NCI-H524 (cell line): Measurements from ENCODE around the gene NHLRC4.

Experiments
- DNase-seq, 2 experiments: peaks; one replicate each; lab custom pipeline; 2025; lab: John Stamatoyannopoulos, UW

Gene NHLRC4

DNA sequence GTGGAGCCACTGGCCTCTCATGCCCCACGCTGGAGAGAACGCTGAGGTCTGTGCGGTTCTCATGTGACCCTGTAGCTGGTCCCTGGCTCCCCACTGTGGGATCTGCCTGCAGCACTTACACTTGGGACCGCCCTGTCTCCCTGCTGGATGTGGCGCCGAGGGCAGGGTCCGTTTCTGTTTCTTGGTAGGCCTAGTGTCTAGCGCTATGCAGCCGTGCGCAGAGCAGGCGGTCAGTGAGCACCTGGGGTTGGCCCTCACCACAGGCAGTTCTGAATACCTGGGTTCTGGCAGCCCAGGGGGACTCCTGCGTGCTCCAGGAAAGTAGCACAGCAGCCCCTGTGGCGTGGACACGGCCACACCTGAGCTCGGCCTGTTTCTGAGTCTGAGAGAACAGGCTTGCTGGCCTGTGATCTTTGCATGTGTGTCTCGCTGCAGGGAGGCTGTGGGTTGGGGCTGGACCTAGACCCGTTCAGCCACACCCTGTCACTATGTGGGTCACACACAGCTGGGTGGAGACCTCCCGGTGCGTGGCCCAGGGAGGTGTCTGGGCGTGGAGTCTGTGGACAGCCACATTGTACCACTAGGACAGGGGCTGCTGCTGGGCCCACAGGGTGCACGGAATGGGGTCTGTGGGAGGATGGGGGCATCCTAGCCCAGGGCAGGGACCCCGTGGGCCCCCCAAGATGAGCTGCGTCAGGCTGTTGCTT lies 36.5 kb upstream of the NHLRC4 start:
- no peak for DNase-seq

DNA sequence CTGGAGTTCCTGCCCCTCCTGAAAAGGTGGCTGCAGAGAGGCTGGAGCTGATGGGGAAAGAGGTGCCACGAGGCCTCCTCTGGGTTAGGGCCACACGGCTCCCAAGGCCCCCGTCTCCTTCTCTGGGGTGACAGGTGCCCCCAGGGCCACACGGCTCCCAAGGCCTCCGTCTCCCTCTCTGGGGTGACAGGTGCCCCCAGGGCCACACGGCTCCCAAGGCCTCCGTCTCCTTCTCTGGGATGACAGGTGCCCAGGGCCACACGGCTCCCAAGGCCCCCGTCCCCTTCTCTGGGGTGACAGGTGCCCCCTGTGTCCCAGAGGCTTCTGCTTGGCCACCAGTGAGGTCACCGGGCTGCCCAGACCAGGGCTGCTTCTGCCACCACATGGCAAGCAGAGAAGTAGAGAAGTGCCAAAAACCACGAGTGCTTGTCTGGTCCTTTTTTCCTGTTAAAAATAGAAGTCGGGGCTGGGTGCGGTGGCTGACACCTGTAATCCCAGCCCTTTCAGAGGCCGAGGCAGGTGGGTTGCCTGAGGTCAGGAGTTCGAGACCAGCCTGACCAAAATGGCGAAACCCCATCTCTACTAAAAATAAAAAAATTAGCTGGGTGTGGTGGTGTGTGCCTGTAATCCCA lies 35.2 kb upstream of the NHLRC4 start:
- no peak for DNase-seq

DNA sequence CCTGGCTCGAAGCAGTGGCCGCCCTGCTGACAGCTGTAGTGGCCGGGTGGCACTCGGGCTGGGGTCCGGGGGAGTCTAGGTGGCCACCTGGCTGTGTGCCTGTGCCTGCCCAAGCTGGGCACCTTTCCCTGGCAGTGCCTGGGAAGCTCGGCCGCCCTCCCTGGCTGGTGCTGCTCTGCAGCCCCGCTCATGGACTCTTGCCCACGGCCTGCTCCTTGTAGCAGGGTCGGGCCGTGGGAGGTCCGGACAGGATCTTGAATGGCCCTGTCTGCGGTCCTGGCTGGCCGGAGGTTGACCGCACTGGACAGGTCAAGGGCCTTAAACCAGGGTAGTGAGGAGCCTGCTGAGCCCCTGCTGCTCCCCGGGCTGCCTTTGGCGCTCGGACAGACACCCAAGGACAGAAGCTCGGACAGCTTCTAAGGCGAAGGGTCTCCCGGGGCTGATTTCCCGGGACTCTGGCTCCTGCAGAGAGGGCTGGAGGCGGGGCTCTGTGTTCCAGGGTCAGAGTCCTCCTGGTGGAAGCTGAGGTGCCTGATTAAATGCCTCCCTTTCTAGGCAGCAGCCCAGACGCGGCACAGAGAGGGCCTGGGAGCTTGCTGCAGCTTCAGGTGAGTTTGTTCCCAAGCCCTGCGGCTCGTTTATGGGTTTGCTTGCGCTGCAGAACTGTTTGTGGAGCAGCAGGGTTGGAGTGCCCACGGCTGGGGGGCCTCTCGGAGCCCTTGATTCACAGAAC lies 33.2 kb upstream of the NHLRC4 start:
- DNase-seq, result no peak

DNA sequence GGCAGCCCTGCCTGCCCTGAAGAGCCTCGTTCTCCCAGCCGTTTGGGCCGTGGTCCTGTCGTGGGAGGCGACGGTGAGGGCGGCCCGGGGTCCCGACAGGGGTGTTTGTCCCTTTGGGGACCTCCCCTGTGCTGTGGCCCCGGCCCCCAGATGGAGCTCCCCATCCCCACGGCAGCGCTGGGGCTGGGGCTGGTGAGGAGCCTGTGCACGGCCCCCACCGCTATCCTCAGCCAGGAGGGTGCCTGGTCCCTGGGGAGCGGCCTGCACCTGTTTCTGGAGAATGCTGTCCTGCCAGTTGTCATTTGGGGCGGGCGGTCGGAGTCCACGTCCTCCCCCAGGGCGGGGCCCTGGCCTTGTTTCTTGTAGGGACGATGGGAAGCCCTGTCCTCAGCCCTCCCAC lies 32.7 kb upstream of the NHLRC4 start:
- no peak for DNase-seq

DNA sequence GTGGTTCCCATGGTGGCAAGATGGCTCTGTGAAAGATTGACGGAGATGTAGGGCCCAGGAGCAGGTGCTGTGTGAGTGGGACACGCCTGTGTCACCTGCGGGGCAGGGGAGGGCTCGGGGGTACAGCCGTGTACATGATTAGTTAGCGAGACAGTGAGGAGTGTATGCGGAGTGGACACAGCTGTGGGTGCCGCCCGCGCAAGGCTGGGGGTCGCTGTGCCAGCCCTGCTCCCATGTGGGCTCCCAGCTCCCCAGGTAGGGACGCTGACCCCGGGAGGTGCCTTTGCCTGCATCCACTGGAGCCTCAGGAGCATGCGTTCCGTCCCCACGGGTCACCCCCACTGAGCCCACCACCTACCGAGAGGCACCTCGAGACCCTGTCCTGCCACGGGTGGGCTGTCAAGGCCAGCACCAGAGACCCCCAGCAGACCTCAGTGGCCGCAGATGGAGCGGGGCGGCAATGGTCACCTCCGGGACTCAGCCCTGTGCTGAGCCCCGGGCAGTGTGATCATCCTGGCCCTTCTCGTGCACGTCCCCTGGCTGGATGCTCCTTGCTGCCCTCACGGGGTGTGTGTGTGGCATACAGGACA lies 31.9 kb upstream of the NHLRC4 start:
- no peak for DNase-seq

DNA sequence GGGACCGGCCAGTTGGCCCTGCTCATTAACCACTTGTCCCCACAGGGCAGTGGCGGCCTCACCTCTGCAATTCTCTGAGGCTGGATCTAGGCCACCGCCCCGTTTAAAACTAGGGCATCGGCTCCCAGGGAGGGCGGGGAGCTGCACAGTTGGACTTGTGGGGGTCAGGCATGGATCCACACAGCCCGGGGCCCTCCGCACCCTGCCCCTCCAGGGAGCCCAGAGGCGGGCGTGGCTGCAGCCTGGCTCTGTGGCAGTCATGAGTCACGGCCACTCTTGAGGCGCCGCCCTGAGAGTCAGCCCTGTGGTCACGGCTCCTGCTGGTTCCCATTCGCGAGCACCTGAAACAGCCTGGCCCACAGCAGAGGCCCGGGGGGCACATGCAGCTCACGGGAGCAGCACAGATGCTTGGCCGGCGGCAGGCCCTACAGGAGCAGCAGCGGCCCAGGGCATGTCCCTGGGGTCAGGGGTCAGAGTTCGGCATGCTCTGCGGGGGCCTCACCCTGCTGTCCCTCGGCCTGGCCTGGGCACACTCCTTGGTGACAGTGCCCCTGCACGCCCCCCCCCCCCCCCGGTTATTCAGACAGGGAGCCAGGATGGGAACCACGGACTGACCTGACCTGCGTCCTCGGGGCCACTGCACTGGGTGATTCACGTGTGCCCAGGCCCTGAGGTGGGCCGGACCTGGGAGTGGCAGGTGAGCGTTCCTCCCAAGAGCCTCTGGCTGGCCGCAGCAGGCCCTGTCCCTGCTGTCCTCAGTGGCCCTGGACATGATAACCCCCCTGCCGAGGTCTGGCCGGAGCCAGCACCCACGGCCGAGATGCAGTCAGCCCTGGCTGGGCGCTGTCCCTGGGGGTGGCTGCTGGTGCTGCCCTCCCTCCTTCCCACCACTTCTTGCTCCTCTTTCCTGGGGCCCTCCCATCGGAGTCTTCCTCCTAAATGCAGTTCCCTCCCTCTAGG lies 31.1 kb upstream of the NHLRC4 start:
- DNase-seq, result no peak

DNA sequence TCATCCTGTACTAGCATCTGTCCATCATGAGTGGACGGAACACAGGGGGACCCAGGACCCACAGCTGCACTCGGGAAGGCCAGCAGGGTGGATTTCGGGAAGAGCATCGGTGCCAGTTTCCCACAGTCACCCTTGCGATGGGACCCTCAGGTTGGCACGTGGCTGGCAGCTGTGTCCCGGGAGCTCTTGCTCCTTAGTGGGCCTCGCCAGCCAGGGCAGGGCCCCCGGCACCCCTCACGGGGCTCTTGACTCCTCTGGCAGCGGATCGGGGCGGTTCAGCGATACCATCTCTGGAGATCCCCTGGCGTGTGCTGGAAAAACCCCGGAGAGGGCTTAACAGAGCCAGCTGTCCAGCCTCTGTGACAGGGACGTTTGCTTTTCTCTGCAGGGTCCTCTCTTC lies 30.1 kb upstream of the NHLRC4 start:
- DNase-seq, result no peak

DNA sequence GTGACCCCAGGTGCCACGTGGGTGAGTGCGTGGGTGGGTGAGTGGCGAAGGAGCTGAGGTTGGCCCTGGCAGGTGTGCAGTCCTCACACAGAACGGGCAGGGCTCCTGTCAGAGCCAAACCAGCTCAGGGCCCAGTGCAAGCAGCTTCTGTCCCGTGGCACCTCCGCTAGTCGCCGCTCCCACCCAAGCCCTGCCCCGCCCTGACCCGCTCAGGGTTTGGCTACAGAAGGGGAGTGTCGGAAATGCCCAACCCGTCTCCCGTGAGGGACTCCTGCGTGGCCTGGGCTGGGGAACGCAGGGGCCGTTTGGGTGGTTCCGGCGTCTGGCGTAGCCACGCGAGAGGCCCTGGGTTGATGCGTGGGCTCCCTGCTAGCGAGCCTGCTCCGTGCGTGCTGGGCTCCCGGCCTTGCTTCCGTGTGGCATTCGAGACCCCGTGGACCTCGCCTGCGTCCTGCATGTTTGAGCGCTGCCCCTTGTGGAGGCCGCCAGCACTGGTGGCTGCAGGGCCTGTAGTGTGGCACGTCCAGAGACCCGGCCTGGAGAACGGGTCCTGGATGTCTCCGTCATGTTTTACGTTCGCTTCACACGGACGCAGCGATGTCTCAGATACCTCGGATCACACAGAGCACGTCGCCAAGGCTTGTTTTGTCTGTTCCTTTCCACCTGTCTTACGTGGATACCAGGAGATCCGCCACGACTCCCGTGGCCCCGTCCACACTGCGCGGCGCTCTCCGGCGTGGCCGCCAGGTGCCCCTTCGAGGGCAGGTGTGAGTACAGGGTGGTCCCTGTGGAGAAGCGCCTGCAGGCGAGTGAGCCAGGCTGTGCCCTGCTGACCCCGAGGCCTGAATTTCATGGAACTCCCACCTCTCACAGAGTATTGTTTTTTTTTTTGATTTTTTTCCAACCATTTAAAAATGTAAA lies 29.1 kb upstream of the NHLRC4 start:
- no peak for DNase-seq

DNA sequence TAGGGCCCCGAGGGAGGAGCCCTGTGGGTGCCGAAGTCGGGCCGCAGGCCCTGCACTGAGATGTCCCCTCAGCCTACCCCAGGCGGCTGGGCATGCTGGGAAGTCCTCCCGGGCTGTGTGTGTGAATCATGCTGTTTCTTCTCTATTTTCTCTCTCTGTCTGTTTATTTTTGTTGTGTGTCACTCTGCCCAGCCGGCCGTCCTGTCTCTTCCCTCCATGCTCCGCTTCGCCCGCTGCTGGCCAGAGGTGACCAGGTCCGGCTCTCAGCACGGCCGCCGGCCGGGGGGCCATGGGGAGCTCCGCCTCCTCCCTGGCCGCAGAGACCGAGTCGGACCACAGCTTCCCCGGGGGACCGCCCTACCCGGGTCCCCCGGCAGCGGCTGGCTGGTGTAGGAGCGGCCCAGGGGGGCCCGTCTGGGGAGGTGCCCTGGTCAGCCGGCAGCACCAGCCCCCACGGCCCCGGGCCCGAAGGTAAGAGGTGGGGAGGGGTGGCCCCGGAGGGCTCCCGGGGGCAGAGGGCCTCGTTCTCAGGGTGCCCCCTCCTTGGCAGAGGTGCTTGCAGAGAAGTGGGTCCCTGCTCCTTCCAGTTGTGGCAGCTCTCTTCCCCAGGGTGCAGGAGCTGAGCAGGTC lies 26.8 kb upstream of the NHLRC4 start:
- DNase-seq, result no peak

DNA sequence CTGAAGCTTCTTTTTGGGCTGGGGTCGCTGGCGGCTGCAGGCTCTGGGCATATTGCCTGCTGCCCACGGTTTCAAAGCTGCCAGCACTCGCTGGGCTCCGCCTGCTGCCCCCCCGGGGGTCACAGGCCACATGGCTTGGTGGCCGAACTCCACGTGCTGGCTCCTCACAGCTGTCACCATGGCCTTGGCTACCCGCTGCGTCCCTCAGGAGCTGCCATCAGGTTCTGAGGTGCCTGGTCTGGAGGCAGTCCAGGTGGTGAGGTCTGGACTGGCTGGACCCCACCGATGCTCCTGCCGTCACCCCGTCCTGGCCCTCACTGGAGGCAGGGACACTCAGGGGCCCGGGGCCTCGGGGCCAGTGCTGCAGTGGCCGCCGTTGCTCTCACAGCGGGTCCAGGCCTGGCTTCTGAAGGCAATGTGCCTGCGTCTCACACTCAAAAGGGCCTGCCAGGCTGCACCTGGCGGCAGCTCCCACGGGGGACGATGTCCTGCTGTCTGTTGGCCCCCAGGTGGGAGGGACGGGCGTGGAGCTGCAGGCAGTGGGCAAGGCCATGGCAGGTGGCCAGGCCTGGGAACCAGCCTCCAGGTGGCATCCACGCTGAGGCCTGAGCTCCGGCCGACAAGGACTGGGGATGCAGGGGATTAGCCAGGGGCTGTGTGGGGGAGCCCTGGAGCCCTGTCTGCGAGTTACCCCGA lies 26.0 kb upstream of the NHLRC4 start:
- DNase-seq, result no peak

DNA sequence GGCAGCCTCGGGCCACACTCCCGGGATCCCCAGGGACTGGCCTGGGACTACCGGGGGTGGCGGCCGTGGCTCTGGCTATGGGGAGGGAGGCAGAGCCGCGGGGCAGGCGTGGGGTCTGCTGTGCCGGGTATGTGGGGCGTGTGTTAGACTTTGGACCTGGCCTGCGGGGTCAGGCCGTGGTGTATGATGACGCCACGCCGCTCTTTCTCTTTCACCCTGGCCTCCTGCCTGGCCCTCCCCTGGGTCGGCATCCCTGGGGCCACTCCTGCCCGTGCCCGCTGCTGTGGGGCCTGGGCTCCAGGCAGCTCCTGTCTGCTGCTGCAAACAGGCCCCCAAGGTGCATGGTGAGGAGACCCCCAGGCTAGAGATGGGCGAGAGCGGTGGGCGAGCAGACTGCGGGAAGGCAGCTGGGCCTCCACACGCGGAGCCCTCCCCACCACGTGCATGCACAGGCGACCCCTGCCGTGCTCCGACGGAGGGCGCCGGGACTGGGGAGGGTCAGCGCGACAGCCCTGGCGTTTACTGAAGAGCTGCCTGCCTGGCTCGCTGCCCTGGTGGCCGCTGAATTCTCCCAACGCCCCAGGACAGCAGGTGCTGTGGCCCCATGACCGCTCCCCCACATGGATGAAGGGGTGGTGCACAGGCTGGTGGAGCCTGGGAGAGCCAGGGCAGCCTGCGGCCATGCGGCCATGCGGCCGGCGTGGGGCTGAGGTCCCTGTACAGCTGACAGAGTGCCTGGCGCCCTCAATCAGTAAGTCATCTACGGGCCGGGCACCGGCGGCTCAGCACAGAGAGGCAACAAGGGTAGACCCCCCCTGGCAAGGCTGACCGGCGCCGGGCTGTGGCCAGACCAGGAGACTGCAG lies 23.3 kb upstream of the NHLRC4 start:
- no peak for DNase-seq

DNA sequence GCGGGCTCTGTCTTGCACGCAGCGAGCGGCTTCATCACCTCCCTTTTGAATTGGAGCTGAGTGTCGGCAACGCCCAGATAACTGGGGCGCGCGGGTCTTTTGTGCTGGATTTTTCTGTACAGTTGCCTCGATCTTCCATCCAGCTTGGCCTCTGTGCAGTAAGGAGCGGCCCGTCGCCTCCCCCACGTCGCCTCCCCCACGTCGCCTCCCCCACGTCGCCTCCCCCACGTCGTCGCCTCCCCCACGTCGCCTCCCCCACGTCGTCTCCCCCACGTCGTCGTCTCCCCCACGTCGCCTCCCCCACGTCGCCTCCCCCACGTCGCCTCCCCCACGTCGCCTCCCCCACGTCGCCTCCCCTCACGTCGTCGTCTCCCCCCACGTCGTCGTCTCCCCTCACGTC lies 22.3 kb upstream of the NHLRC4 start:
- DNase-seq, result no peak

DNA sequence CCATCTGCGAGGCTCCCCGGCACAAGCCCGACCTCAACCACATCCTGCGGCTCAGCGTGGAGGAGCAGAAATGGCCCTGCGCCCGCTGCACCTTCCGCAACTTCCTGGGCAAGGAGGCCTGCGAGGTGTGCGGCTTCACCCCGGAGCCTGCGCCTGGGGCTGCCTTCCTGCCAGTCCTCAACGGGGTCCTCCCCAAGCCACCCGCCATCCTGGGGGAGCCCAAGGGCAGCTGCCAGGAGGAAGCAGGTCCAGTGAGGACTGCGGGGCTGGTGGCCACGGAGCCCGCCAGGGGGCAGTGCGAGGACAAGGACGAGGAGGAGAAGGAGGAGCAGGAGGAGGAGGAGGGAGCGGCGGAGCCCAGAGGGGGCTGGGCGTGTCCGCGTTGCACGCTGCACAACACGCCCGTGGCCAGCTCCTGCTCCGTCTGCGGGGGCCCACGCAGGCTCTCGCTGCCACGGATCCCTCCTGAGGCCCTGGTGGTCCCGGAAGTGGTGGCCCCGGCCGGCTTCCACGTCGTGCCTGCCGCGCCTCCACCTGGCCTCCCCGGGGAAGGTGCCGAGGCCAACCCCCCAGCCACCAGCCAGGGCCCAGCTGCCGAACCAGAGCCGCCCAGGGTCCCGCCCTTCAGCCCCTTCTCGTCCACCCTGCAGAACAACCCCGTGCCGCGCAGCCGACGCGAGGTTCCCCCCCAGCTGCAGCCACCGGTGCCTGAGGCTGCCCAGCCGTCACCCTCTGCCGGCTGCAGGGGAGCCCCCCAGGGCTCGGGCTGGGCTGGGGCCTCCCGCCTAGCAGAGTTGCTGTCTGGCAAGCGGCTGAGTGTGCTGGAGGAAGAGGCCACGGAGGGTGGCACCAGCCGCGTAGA lies 19.7 kb upstream of the NHLRC4 start:
- no peak for DNase-seq

DNA sequence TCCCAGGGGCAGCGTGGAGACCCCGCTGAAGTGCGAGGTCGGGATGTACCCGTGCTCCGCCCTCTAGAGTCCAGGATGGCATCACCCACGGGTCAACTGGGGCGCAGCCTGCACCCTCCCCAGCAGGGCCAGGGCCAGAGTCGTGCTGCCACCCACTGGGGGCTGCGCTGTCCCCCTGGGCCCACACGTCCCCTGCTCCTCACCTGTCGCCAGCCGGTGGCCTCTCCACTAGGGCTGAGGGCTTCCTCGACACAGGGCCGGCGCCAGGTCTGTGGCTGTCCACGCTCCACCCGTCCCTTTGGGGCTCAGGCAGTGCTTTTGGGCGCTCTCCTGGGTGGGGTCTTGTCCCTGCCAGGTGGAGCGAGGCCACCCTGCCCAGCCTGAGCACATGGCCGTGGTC lies 18.2 kb upstream of the NHLRC4 start:
- no peak for DNase-seq

DNA sequence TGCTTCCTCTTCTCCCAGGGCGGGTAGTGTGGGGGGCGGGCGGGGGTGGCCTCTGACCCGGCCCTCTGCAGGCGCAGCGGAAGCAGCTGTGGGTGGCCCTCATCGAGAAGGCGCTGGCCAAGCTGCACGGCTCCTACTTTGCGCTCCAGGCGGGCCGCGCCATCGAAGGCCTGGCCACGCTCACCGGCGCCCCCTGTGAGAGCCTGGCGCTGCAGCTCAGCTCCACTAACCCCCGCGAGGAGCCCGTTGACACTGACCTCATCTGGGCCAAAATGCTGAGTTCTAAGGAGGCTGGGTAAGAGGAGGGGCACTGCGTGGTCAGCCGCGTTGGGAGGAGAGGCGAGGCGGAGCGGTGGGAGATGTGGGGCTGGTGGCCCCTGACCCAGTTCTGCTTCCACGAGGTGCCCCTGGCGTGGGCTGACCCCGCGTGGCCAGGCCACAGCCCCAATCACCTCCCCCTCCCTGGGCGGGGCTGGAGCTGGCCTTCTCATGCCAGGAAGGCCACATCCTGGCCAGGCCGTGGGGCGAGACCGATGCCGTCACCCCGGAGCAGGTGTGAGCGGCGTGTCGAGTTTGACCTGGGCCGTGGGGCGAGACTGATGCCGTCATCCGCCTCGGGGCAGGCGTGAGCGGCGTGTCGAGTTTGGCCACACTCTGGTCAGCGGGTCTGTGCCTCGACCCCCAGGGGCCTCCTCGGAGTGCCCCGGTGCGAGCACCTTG lies 17.1 kb upstream of the NHLRC4 start:
- no peak for DNase-seq

DNA sequence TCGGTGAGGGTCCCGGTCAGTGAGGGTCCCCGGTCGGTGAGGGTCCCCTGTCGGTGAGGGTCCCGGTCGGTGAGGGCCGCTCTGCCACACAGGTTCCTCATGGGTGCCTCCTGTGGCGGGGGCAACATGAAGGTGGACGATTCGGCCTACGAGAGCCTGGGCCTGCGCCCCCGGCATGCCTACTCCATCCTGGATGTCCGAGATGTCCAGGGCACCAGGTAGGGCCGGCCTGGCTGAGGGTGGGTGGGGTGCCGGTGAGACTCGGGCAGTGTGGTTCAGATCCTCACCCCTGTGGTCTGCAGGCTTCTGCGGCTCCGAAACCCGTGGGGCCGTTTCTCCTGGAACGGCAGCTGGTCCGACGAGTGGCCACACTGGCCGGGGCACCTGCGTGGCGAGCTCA lies 15.6 kb upstream of the NHLRC4 start:
- no peak for DNase-seq

DNA sequence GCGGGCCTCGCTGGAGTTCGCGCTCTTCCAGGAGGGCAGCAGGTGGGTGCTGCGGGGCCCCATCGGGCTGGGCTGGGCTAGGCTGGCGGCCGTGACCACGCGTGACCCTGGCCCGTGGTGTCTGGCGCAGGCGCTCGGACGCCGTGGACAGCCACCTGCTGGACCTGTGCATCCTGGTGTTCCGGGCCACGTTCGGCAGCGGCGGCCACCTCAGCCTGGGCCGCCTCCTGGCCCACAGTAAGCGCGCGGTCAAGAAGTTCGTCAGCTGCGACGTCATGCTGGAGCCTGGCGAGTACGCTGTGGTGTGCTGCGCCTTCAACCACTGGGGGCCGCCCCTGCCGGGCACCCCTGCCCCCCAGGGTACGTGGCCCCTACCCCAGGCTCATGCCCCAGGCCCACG lies 14.6 kb upstream of the NHLRC4 start:
- no peak for DNase-seq
